HEK293T (cell line): ENCODE results near the gene DTNBP1.
A peak's percentile ranks its signal among the peaks of the same experiment; 100 is the strongest.

Experiments
- CTCF ChIA-PET: fragments of 350-600 bp; formaldehyde crosslinking; extraction: SDS; loops from one replicate; lab custom pipeline; 2021; ENCODE audit warnings: antibody characterized with exemption, inconsistent platforms; lab: Yijun Ruan, JAX
- POLR2A ChIA-PET: fragments of 350-600 bp; formaldehyde crosslinking; extraction: SDS; loops from one replicate; lab custom pipeline; 2020; ENCODE audit warnings: antibody characterized with exemption, inconsistent platforms; lab: Yijun Ruan, JAX
- DNase-seq: peaks from one replicate; pipeline ENCODE4 v3.0.0; 2012; ENCODE audit warnings: mixed read lengths; ENCODE audit errors: extremely low spot score
- ARNT ChIP-seq: fragments of 450-650 bp; IDR thresholded peaks from 2 replicates; pipeline ENCODE4 v1.6.1; 2017; ENCODE audit warnings: mild to moderate bottlenecking
- BHLHE40 ChIP-seq: fragments of 450-650 bp; IDR thresholded peaks from 2 replicates; pipeline ENCODE4 v1.6.1; 2016; ENCODE audit warnings: mild to moderate bottlenecking, moderate library complexity, borderline replicate concordance
- CTBP1 ChIP-seq: fragments of 450-650 bp; IDR thresholded peaks from 2 replicates; pipeline ENCODE4 v1.6.1; 2016; ENCODE audit warnings: borderline replicate concordance
- ELF4 ChIP-seq: fragments of 450-650 bp; IDR thresholded peaks from 2 replicates; pipeline ENCODE4 v1.6.1; 2017; ENCODE audit warnings: antibody characterized with exemption
- FOXA1 ChIP-seq: fragments of 450-650 bp; IDR thresholded peaks from 2 replicates; pipeline ENCODE4 v1.6.1; 2016; ENCODE audit warnings: mild to moderate bottlenecking
- FOXK2 ChIP-seq: fragments of 450-650 bp; IDR thresholded peaks from 2 replicates; pipeline ENCODE4 v1.6.1; 2016; ENCODE audit warnings: mild to moderate bottlenecking
- FOXM1 ChIP-seq: fragments of 450-650 bp; IDR thresholded peaks from 2 replicates; pipeline ENCODE4 v1.6.1; 2017; ENCODE audit warnings: mild to moderate bottlenecking, borderline replicate concordance
- HDGF ChIP-seq: fragments of 450-650 bp; IDR thresholded peaks from 2 replicates; pipeline ENCODE4 v1.6.1; 2017; ENCODE audit warnings: antibody characterized with exemption, borderline replicate concordance
- L3MBTL2 ChIP-seq: fragments of 450-650 bp; conservative IDR thresholded peaks from 2 replicates; pipeline ENCODE4 v1.6.1; 2016; ENCODE audit warnings: mild to moderate bottlenecking
- LEF1 ChIP-seq: fragments of 450-650 bp; IDR thresholded peaks from 2 replicates; pipeline ENCODE4 v1.6.1; 2017; ENCODE audit warnings: mild to moderate bottlenecking, borderline replicate concordance
- NFRKB ChIP-seq: fragments of 450-650 bp; IDR thresholded peaks from 2 replicates; pipeline ENCODE4 v1.6.1; 2016; ENCODE audit warnings: mild to moderate bottlenecking, moderate library complexity
- SP1 ChIP-seq: fragments of 450-650 bp; IDR thresholded peaks from 2 replicates; pipeline ENCODE4 v1.6.1; 2017
- SUZ12 ChIP-seq: fragments of 450-650 bp; IDR thresholded peaks from 2 replicates; pipeline ENCODE4 v1.6.1; 2016; ENCODE audit warnings: mild to moderate bottlenecking
- TARDBP ChIP-seq: fragments of 450-650 bp; IDR thresholded peaks from 2 replicates; pipeline ENCODE4 v1.6.1; 2016
- ZNF384 ChIP-seq: fragments of 450-650 bp; IDR thresholded peaks from 2 replicates; pipeline ENCODE4 v1.6.1; 2016
- TF ChIP-seq, protein P1 (sequence below): fragments of 450-650 bp; IDR thresholded peaks from 2 replicates; pipeline ENCODE4 v1.6.1; 2016

Gene DTNBP1

DNA sequence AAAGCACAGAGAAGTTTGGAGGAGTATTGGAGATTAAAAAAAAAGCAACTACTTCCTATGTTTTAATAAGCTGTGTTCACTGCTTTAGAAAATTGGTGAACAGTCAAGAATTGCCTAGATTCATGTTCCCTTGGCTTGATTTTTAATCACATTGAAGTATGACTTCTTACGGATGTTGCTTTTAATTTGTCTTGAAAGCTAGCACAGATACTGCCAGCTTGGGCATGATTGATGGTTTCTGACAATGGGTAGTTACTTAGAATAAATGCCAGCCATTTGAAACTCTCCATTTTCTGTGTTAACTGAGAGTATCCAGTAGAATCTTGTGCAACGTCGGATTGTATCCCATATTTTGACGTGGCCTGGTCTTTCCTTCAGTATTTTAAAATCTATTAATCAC is 178.0 kb downstream of the DTNBP1 start:
- ChIA-PET CTCF (interaction anchor here (0.7 kb wide), 1 partner anchor 241 kb away, joined by 3 read pairs; no protein-coding TSS in a partner anchor), POLR2A (no interaction called here)
- no peak for DNase-seq
- TF ChIP-seq SUZ12 (no peak), LEF1 (no peak), BHLHE40 (no peak), SP1 (no peak), ZNF384 (no peak), CTBP1 (no peak), ELF4 (no peak), TARDBP (no peak), HDGF (no peak), FOXK2 (no peak), FOXM1 (no peak), L3MBTL2 (no peak), ARNT (no peak), NFRKB (no peak), FOXA1 (no peak)
- TF ChIP-seq, protein P1, sequence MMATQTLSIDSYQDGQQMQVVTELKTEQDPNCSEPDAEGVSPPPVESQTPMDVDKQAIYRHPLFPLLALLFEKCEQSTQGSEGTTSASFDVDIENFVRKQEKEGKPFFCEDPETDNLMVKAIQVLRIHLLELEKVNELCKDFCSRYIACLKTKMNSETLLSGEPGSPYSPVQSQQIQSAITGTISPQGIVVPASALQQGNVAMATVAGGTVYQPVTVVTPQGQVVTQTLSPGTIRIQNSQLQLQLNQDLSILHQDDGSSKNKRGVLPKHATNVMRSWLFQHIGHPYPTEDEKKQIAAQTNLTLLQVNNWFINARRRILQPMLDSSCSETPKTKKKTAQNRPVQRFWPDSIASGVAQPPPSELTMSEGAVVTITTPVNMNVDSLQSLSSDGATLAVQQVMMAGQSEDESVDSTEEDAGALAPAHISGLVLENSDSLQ, result no peak

- POLR2A ChIA-PET, result no interaction called here
- TF ChIP-seq SP1 (no peak), SUZ12 (no peak), BHLHE40 (no peak), NFRKB (no peak), L3MBTL2 (no peak), FOXM1 (no peak), FOXA1 (no peak), FOXK2 (no peak), LEF1 (no peak), HDGF (no peak), ARNT (no peak), ELF4 (no peak), TARDBP (no peak), ZNF384 (no peak)
- no peak for DNase-seq
- CTCF ChIA-PET, result interaction anchor here (0.7 kb wide), 1 partner anchor 240 kb away, joined by 3 read pairs; no protein-coding TSS in a partner anchor
These were observed 178.7 kb downstream of the DTNBP1 start for GRCh38 chr6:15484140-15484539.

GRCh38 chr6:15483060-15483459 is 179.8 kb downstream of the DTNBP1 start:
- no peak for DNase-seq
- ChIA-PET POLR2A (no interaction called here), CTCF (no interaction called here)
- TF ChIP-seq TARDBP (no peak), ZNF384 (no peak), LEF1 (no peak), FOXA1 (no peak), ELF4 (no peak), HDGF (no peak), SP1 (no peak), BHLHE40 (no peak), SUZ12 (no peak), FOXK2 (no peak), NFRKB (no peak), L3MBTL2 (no peak), ARNT (no peak), FOXM1 (no peak), CTBP1 (no peak)
- TF ChIP-seq, protein P1, result no peak

- ChIA-PET POLR2A (no interaction called here), CTCF (interaction anchor here (0.6 to 0.8 kb wide), 3 partner anchors 38 to 1435 kb away, joined by 3 to 4 read pairs (median 3); no protein-coding TSS in a partner anchor)
- TF ChIP-seq TARDBP (no peak), FOXA1 (no peak), CTBP1 (no peak), SP1 (no peak)
- TF ChIP-seq, protein P1, result 0 out of 2 replicates have a peak, but pooled peaks have one; percentile 13
- no peak for DNase-seq
These were observed 181.2 kb downstream of the DTNBP1 start for GRCh38 chr6:15481390-15482291.

DNA sequence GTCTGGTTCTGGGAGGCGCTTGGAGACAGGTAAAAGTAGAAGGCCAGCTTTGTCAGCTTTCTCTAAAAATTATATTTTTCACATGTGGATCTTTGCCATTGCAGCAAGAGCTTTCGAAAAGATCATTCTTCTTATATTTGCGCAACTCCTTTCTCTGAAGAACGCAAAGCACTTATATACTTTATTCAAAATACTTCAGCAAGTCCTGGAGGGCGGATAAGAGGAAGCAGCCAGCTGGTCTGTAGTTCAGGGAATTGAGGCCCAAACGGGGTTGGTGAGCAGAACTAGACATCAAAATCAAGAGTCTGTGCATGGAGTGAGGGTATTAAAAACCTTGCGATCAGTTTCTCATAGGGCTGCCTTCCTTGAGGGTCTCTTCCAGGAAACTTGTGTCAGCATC is 182.3 kb downstream of the DTNBP1 start:
- TF ChIP-seq NFRKB, result no peak
- ChIA-PET CTCF (interaction anchor here (0.6 kb wide), 1 partner anchor 10 kb away, joined by 3 read pairs; no protein-coding TSS in a partner anchor), POLR2A (no interaction called here)
- DNase-seq, result no peak

- TF ChIP-seq ARNT, result no peak
- no peak for TF ChIP-seq FOXM1
- TF ChIP-seq SUZ12, result no peak
- TF ChIP-seq TARDBP, result no peak
- TF ChIP-seq, protein P1, result no peak
- no peak for TF ChIP-seq FOXA1
- no peak for TF ChIP-seq NFRKB
- TF ChIP-seq LEF1, result no peak
- no peak for TF ChIP-seq CTBP1
- no peak for TF ChIP-seq L3MBTL2
- TF ChIP-seq SP1, result no peak
- TF ChIP-seq FOXK2, result no peak
- TF ChIP-seq ZNF384, result no peak
- no peak for TF ChIP-seq BHLHE40
- no peak for TF ChIP-seq HDGF
- TF ChIP-seq ELF4, result no peak
- ChIA-PET CTCF (no interaction called here), POLR2A (no interaction called here)
- DNase-seq, result no peak
These were observed 183.1 kb downstream of the DTNBP1 start for GRCh38 chr6:15479761-15480160.
